Heart right ventricle (tissue), 16 donors: ENCODE measurements around the gene ARG2. TPM values are rescaled to one million over a fixed set of nuclear protein-coding genes. Genes with fewer than 3 reads are reported as not detected.

Experiments
- ATAC-seq, 8 donors: fragments of 200-7000 bp; cut with Tn5 transposase; one replicate each; pipeline ENCODE4 v1.9.1; 2020; ENCODE audit warnings: mild to moderate bottlenecking in 8 of 8, moderate library complexity in 8 of 8, moderate number of reproducible peaks in 1 of 8
- DNase-seq, 2 donors: peaks; one replicate each; pipeline ENCODE4 v3.0.0-alpha.2; 2020
- H3K27ac ChIP-seq, 10 donors: fragments of 200-600 bp; sonication (generic) in 2 of 10; one replicate each; pipeline versions ENCODE4 v1.5.0 to v1.8.0; 2020 to 2022; ENCODE audit warnings: mild to moderate bottlenecking in 3 of 10
- H3K27me3 ChIP-seq, 7 donors: fragments of 200-600 bp; one replicate each; pipeline ENCODE4 v1.8.0; 2021 to 2022; ENCODE audit warnings: mild to moderate bottlenecking in 2 of 7
- H3K36me3 ChIP-seq, 9 donors: fragments of 200-600 bp; sonication (generic) in 1 of 9; one replicate each; pipeline versions ENCODE4 v1.5.0 to v1.8.0; 2020 to 2022; ENCODE audit warnings: mild to moderate bottlenecking in 2 of 9
- H3K4me1 ChIP-seq, 9 donors: fragments of 200-600 bp; sonication (generic) in 1 of 9; one replicate each; pipeline versions ENCODE4 v1.5.0 to v1.8.0; 2020 to 2022; ENCODE audit warnings: mild to moderate bottlenecking in 4 of 9
- H3K4me3 ChIP-seq, 10 donors: fragments of 200-600 bp; sonication (generic) in 2 of 10; one replicate each; pipeline versions ENCODE4 v1.5.0 to v1.8.0; 2020 to 2022; ENCODE audit warnings: mild to moderate bottlenecking in 7 of 10, moderate library complexity in 2 of 10
- H3K9me3 ChIP-seq, 11 donors: fragments of 200-600 bp in 10 of 11; sonication (generic) in 2 of 11; one replicate each; pipeline versions ENCODE4 v1.5.0 to v1.8.0; 2013 to 2022; ENCODE audit warnings: mild to moderate bottlenecking in 2 of 11, control low read depth in 1 of 11, moderate library complexity in 1 of 11
- CTCF ChIP-seq, 9 donors: fragments of 200-600 bp; sonication (generic) in 2 of 9; IDR thresholded peaks; one replicate each; pipeline versions ENCODE4 v1.5.0 to v1.8.0; 2021 to 2022; ENCODE audit warnings: antibody characterized with exemption in 9 of 9, mild to moderate bottlenecking in 5 of 9, moderate library complexity in 1 of 9
- WGBS, 2 donors: extraction: QIAGEN DNeasy Blood & Tissue Kit; methylation state at CpG; one replicate each; pipeline ENCODE4 v1.1.7; 2013; ENCODE audit warnings: inconsistent platforms in 1 of 2; 5-methylcytosine and 5-hydroxymethylcytosine counted together
- intact Hi-C, 10 donors: fragments of 100-400 bp; cut with DNase I; formaldehyde crosslinking; loops; one replicate each; pipeline versions ENCODE4 v1.11.1 to v1.14.2; 2022
- polyA plus RNA-seq, 2 donors: library from polyadenylated mRNA; stranded (reverse); fragments of 200-250 nt; gene quantifications; one replicate each; pipeline ENCODE4 v1.2.3, GENCODE V29; 2013
- total RNA-seq, 10 donors: library from RNA; stranded (reverse); fragmentation: NEBNext Ultra II Directional in 3 of 10; extraction: Animal tissue kit (Norgen Biotek cat#: 25700) in 3 of 10; gene quantifications; one replicate each; pipeline versions ENCODE4 v1.2.1 to v1.2.4, GENCODE V29; 2021 to 2023
- donor health status: Arrhythmogenic right ventricular cardiomyopathy.
- donor health status: ischemic (EF 13 %, LVEDD 7.1; RV severe dilation, severe dysfunction).
- donor health status: healthy with polysubstance abuse.
- donor health status: DM: no; HTN: yes; CAD: no.
- donor health status: DM: no; HTN: no; CAD: no.
- donor health status: ischemic (EF 25% LVEDD 6.9; RV normal size, moderate dysfunction).
- donor health status: ischemic (EF 25% LVEDD 5.7; RV mildly dilated, moderate dysfunction).
- donor health status: healthy.
- donor health status: DM: yes; HTN: yes; CAD: no.
- donor health status: Ischemic cardiomyopathy.
- donor health status: ischemic (EF 35%, LVEDD 5.7; RV mildly dilated, moderate dysfunction).
- donor health status: nonischemic (EF 11% LVEDD 7.7; RV severe dilation, severe dysfunction).
- donor health status: DM: yes; HTN: yes; CAD: no.
- donor health status: PGD.
- donor health status: ischemic (EF 29% LVEDD 5.4; RV normal size, mild dysfunction).
- donor health status: nonischemic (EF 23%, LVEDD 6.1; RV moderate dilation, normal function).

The ARG2 gene
- total and polyA plus RNA-seq, 12 donors: 0.22 to 42.4 (median 1.5) TPM

GRCh38 chr14:67582061-67582460 lies 37.7 kb upstream of the ARG2 start:
- DNase-seq (no peak), ATAC-seq (no peak)
- H3K4me3 ChIP-seq: no peak overlapping the region
- WGBS, 2 donors: 82 to 85% methylated on average over 7 of the region's 7 CpGs
- intact Hi-C loops: loop anchor here in 6 of 10 donors (5.0 to 10.0 kb wide), 3 partner anchors 115 to 123 kb away; partner anchors contain the start of genes RDH12 (in 5 of the 6) and RDH11 (in 1 of the 6)
- no peak overlapping the region for H3K27ac ChIP-seq
- H3K27me3 ChIP-seq: no peaks in the 10 kb centered on the region
- no peak for TF ChIP-seq CTCF (IDR thresholded peaks at IDR 0.05)
- H3K9me3 ChIP-seq: no peaks in the 10 kb centered on the region
- H3K4me1 ChIP-seq: no peaks in the 10 kb centered on the region
- H3K36me3 ChIP-seq: peaks cover 0 to 24% (median 0%) of the 10 kb centered on the region in 9 donors

GRCh38 chr14:67583711-67584644 lies 35.7 kb upstream of the ARG2 start:
- no peak overlapping the region for H3K27ac ChIP-seq
- H3K9me3 ChIP-seq: no peaks in the 10 kb centered on the region
- 86 to 90% methylated on average over 6 of the region's 6 CpGs for WGBS, 2 donors
- intact Hi-C loops: loop anchor here in 9 of 10 donors (1.0 to 10.0 kb wide), 5 partner anchors 113 to 121 kb away; partner anchors contain the start of genes RDH12 (in 5 of the 9) and RDH11 (in 1 of the 9)
- peak; percentile 33 to 70 (median 63) for TF ChIP-seq CTCF (IDR thresholded peaks at IDR 0.05)
- H3K27me3 ChIP-seq: no peaks in the 10 kb centered on the region
- DNase-seq: peak in 1 of 2 donors; percentile 32
- H3K4me3 ChIP-seq: no peak overlapping the region
- no peaks in the 10 kb centered on the region for H3K4me1 ChIP-seq
- peaks cover 0 to 37% (median 4%) of the 10 kb centered on the region in 9 donors for H3K36me3 ChIP-seq
- ATAC-seq: peak; percentile 53 to 84 (median 78)

GRCh38 chr14:67584978-67585377 lies 34.7 kb upstream of the ARG2 start:
- no peaks in the 10 kb centered on the region for H3K9me3 ChIP-seq
- peaks cover 0 to 38% (median 8%) of the 10 kb centered on the region in 9 donors for H3K36me3 ChIP-seq
- no peak for ATAC-seq
- no peaks in the 10 kb centered on the region for H3K4me1 ChIP-seq
- DNase-seq: no peak
- no peak for TF ChIP-seq CTCF (IDR thresholded peaks at IDR 0.05)
- intact Hi-C loops: loop anchor here (1.0 to 10.0 kb wide), 5 partner anchors 112 to 120 kb away; partner anchors contain the start of genes RDH12 (in 5 of the 10) and RDH11 (in 1 of the 10)
- H3K27me3 ChIP-seq: no peaks in the 10 kb centered on the region
- no peak overlapping the region for H3K4me3 ChIP-seq
- WGBS, 2 donors: 92% methylated on average over 3 of the region's 3 CpGs
- H3K27ac ChIP-seq: no peak overlapping the region

GRCh38 chr14:67586369-67586768 lies 33.4 kb upstream of the ARG2 start:
- H3K27me3 ChIP-seq: no peaks in the 10 kb centered on the region
- ATAC-seq (peak in 1 of 8 donors; percentile 16), DNase-seq (no peak)
- no peaks in the 10 kb centered on the region for H3K9me3 ChIP-seq
- H3K4me1 ChIP-seq: no peaks in the 10 kb centered on the region
- intact Hi-C loops: loop anchor here in 4 of 10 donors (10.0 kb wide), 1 partner anchor 118 kb away; the partner anchor contains the start of gene RDH12 (in 4 of the 4)
- H3K4me3 ChIP-seq: no peak overlapping the region
- H3K27ac ChIP-seq: peak overlapping the region in 1 of 10 donors; percentile 40
- peaks cover 0 to 52% (median 18%) of the 10 kb centered on the region in 9 donors for H3K36me3 ChIP-seq
- 79 to 80% methylated on average over 4 of the region's 4 CpGs for WGBS, 2 donors
- TF ChIP-seq CTCF (IDR thresholded peaks at IDR 0.05): no peak
